ENCODE results near the gene SPRED2. TPM values are rescaled to one million over a fixed set of nuclear protein-coding genes. Genes with fewer than 3 reads are reported as not detected.

SPRED2 gene
- total RNA-seq, 1 donor from 2014 or later = 43.9 TPM

GRCh38 chr2:65438137-65438899 lies 5.9 kb upstream of the SPRED2 start:
- no peak for ATAC-seq

DNA sequence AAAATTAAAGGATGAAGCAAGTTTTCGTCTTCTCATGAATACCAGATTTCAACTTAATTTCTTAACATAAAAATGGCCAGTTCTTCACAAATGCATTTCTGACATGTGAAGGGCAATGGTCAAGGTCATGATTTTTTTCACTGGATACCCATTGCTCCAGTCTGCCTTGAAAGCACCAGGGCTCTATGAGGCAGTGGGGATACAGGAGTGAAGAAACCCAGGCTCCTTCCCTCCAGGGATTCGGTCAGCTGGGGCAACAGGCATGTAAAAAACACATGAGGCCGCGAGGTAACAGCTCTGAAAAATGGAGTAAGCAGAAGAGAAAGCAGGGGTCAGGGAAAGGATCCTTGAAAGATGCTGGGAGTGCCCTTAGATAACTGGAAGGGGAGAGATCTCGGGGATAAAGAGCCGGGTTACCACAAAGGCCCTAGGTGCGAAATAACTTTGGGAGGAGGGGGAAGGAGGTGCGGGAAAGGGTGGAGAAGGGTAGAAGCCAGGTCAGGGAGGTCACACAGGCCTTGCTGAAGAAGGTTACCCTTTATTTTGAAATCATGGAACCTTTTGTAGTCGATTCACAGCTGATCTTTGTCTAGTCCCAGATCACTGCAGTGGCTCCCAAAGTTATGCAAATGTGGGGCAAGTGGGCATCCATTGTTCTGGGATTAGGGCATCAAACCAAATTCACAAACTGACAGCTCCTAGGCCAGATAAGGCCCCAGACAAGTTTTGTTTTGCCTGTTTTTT lies 5.2 kb upstream of the SPRED2 start:
- no peak for TF ChIP-seq CTCF (IDR thresholded peaks at IDR 0.05)
- Histone ChIP-seq H3K9me3 (no peaks in the 10 kb centered on the region), H3K27ac (peak overlapping the region; percentile 96), H3K27me3 (ENCODE audit: low read depth) (no peaks in the 10 kb centered on the region), H3K36me3 (no peaks in the 10 kb centered on the region), H3K4me1 (peaks cover 15% of the 10 kb centered on the region), H3K4me3 (no peak overlapping the region)
- no peak for DNase-seq
- no peak for ATAC-seq
- intact Hi-C loops (cut with DNase I) = no loop called here

More at GRCh38 chr2:65438137-65438899, 5.9 kb upstream of the SPRED2 start:
- Histone ChIP-seq H3K4me1 (peaks cover 15% of the 10 kb centered on the region), H3K27me3 (ENCODE audit: low read depth) (no peaks in the 10 kb centered on the region), H3K4me3 (no peak overlapping the region), H3K27ac (no peak overlapping the region), H3K9me3 (no peaks in the 10 kb centered on the region), H3K36me3 (no peaks in the 10 kb centered on the region)
- intact Hi-C loops (cut with DNase I) = no loop called here
- no peak for TF ChIP-seq CTCF (IDR thresholded peaks at IDR 0.05)
- no peak for DNase-seq

DNA sequence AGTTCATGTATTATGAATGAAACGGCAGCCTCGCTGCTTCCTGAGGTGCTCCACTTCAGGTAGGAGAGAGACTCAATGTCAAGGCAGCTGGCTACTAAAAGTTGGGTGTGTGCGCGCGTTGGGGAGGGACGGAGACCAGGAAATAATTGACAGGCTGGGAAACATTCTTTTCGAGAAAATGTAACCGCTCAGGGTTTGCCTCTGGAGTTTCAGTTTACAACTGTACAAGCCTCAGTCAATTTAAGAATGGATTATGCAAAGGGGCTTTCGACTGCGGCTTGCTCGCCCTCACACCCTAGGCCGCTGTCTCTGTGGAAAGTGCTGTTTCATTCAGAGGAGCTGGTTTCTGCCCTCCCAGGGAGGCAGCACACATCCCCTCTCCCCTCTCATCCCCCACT lies 4.4 kb upstream of the SPRED2 start:
- DNase-seq = no peak
- H3K4me3 ChIP-seq = peak overlapping the region; percentile 70
- peaks cover 15% of the 10 kb centered on the region for H3K4me1 ChIP-seq
- H3K27me3 ChIP-seq (ENCODE audit: low read depth) = no peaks in the 10 kb centered on the region
- no peaks in the 10 kb centered on the region for H3K9me3 ChIP-seq
- H3K27ac ChIP-seq = peak overlapping the region; percentile 96
- peak in 1 of 2 donors; percentile 14 for ATAC-seq
- no peak for TF ChIP-seq CTCF (IDR thresholded peaks at IDR 0.05)
- intact Hi-C loops (cut with DNase I) = no loop called here
- no peaks in the 10 kb centered on the region for H3K36me3 ChIP-seq

DNA sequence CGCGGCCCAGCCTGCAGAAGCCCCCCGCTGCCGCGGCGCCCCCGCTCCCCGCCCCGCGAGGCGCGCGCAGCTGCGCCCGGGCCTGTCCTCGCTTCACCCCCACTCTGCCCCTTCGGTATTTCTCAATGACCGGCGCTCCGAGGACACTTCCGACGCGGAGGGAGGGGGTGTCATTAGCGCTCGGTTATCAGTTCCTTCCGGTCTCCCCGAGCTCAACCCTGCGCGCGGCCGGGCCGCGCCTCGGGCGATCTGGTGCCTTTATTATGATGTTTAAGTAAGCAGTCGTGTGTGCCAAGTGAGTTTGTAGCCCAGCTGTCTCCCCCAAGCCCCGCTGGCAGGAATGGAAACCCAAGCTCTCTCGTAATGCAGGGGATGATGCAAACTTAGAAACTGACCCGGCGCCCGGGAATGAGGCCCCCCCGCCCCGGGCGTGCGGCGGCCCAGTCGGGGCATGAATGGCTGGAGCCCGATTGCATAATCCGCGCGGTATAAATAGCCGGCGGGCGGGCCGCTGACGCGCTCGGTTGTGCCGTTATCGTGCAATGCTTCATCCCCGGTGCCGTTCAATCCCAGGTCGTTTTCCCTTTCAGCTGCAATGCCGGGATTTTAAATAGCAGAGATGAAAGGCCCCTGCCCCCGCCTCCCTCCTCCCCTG lies 3.9 kb upstream of the SPRED2 start:
- intact Hi-C loops (cut with DNase I) = no loop called here
- Histone ChIP-seq H3K4me3 (peak overlapping the region; percentile 70), H3K27ac (peak overlapping the region; percentile 96), H3K36me3 (no peaks in the 10 kb centered on the region), H3K27me3 (ENCODE audit: low read depth) (no peaks in the 10 kb centered on the region), H3K9me3 (no peaks in the 10 kb centered on the region), H3K4me1 (peaks cover 15% of the 10 kb centered on the region)
- DNase-seq (peak; percentile 93), ATAC-seq (peak; percentile 79 to 82)
- no peak for TF ChIP-seq CTCF (IDR thresholded peaks at IDR 0.05)

- DNase-seq (peak; percentile 89), ATAC-seq (peak; percentile 71 to 76)
- intact Hi-C loops (cut with DNase I) = no loop called here
- peak overlapping the region; percentile 70 for H3K4me3 ChIP-seq
- peak overlapping the region; percentile 96 for H3K27ac ChIP-seq
- H3K36me3 ChIP-seq = no peaks in the 10 kb centered on the region
- no peaks in the 10 kb centered on the region for H3K9me3 ChIP-seq
- peaks cover 15% of the 10 kb centered on the region for H3K4me1 ChIP-seq
- H3K27me3 ChIP-seq (ENCODE audit: low read depth) = no peaks in the 10 kb centered on the region
- no peak for TF ChIP-seq CTCF (IDR thresholded peaks at IDR 0.05)
Measured at GRCh38 chr2:65435625-65436168, 3.3 kb upstream of the SPRED2 start.
